Measurements from ENCODE around the gene XCR1. TPM values are rescaled to one million over a fixed set of nuclear protein-coding genes. Genes with fewer than 3 reads are reported as not detected.
"Not testable (repeated sequence)": the region's sequence is repeated elsewhere in the genome, so short reads cannot be mapped to it uniquely, and the experiment has no call there.

XCR1 gene, protein sequence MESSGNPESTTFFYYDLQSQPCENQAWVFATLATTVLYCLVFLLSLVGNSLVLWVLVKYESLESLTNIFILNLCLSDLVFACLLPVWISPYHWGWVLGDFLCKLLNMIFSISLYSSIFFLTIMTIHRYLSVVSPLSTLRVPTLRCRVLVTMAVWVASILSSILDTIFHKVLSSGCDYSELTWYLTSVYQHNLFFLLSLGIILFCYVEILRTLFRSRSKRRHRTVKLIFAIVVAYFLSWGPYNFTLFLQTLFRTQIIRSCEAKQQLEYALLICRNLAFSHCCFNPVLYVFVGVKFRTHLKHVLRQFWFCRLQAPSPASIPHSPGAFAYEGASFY
- under 1 TPM in 1 of 2 donors, not detected in 1; 0.64 TPM for total RNA-seq
- long read RNA-seq: 0 reads

DNA sequence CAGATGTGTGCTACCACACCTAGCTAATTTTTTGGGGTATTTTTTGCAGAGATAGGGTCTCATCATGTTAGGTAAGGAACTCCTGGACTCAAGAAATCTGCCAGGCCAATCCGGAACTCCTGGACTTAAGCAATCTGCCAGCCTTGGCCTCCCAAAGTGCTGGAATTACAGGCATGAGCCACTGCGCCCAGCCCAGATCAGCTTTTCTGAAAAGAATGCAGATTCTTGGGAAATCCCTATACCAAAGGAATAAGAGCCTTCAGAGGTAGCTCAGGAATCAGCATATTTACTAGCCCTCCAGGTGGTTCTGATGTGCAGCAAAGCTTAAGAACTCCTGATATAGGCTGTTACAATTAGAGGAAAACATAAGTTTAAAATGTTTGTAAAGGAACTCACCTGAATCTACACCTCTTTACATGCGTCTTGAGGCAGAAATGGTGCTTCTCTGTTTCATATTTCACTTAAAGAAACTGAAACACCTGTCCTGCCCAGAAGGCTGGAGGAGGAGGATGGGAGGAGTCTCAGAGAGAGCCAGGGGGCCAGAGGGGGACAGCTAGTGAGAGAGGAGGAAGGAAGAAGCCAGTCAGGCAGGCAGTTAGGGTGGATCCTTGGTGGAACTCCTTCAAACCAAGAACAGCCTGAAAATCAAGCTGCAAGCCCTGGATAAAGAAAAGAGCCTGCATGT lies at the start of gene XCR1:
TSS of gene XCR1 (minus strand) at position 463 of the 685 bp plus-strand sequence. CDS start 5,536 bp downstream, outside the sequence.
- ATAC-seq (no peak), DNase-seq (no peak)
- intact Hi-C loops (cut with DNase I, micrococcal nuclease): no loop called here

GRCh38 chr3:46076606-46077005 lies 49.3 kb upstream of the XCR1 start:
- ATAC-seq: no peak
- intact Hi-C loops (cut with DNase I, micrococcal nuclease): loop anchor here (5.0 to 10.0 kb wide), 2 partner anchors 139 to 312 kb away; no protein-coding TSS in a partner anchor
- no peak for DNase-seq

DNA sequence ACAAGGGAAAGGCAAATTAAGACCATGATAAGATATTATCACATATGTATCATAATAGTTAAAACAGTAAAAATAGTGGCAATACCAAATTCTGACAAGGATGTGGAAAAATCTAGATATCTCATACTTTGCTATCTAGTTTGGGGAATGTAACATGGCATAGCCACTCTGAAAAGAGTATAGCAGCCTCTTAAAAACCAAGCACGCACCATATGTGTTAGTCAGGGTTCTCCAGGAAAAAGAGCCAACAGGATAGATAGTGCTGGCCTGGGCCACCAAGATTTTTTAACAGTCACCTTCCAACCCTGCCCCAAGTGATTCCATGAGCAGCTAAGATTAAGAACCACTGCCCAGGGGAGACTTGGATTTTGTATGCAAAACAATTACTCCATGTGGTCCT lies 48.5 kb upstream of the XCR1 start:
- DNase-seq (no peak), ATAC-seq (no peak)
- intact Hi-C loops (cut with DNase I, micrococcal nuclease): loop anchor here (5.0 to 10.0 kb wide), 2 partner anchors 139 to 311 kb away; no protein-coding TSS in a partner anchor

DNA sequence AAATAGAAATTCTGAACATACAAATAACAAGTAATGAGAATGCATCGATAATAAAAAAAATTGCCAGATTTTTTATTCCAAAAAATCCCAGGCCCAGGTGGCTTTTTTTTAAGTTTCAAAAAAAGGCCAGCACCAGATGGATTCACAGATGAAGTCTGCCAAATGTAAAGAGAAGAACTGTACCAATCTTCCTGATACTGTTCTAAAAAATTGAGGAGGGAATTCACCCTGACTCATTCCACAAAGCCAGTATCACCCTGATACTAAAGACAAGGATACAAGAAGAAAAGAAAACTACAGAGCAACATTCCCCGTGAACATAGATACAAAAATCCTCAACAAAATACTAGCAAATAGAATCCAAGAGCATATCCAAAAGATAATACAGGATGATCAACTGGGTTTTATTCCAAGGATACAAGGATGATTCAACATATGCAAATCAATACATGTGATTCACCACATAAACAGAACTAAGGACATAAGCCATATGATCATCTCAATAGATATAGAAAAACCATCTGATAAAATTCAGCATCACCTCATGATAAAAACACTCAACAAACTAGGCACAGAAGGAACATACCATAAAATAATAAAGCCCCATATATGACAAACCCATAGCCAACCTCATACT lies 44.1 kb upstream of the XCR1 start:
- intact Hi-C loops (cut with DNase I, micrococcal nuclease): loop anchor here in 1 of 2 donors (10.0 kb wide), 1 partner anchor 307 kb away; no protein-coding TSS in a partner anchor
- DNase-seq: no peak
- no peak for ATAC-seq

DNA sequence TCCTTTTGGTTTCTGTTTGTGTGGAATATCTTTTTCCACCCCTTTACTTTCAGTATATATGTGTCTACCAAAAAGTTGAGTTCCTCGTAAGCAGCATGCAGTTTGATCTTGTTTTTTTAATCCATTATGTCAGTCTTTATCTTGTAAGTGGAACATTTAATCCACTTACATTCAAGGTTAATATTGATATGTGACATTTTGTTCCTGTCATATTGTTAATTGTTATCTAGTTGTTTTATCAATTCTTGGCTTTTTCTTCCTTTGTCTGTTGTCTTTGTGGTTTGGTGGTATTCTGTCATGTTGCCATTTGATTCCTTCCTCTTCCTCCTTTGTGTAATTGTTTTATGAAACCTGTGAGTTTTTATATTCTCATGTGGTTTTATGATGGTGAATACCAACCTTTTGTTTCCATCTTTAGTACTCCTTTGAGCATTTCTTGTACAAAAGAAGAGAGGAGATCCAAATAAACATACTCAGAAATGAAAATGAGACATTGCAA lies 43.4 kb upstream of the XCR1 start:
- intact Hi-C loops (cut with DNase I, micrococcal nuclease): loop anchor here in 1 of 2 donors (10.0 kb wide), 1 partner anchor 306 kb away; no protein-coding TSS in a partner anchor
- DNase-seq: no peak
- no peak for ATAC-seq

- DNase-seq: no peak
- ATAC-seq: no peak
- intact Hi-C loops (cut with DNase I, micrococcal nuclease): no loop called here
Observed at GRCh38 chr3:46068501-46068900, 41.2 kb upstream of the XCR1 start.

- DNase-seq (no peak), ATAC-seq (no peak)
- intact Hi-C loops (cut with DNase I, micrococcal nuclease): no loop called here
Observed at GRCh38 chr3:46067401-46067800, 40.1 kb upstream of the XCR1 start.

DNA sequence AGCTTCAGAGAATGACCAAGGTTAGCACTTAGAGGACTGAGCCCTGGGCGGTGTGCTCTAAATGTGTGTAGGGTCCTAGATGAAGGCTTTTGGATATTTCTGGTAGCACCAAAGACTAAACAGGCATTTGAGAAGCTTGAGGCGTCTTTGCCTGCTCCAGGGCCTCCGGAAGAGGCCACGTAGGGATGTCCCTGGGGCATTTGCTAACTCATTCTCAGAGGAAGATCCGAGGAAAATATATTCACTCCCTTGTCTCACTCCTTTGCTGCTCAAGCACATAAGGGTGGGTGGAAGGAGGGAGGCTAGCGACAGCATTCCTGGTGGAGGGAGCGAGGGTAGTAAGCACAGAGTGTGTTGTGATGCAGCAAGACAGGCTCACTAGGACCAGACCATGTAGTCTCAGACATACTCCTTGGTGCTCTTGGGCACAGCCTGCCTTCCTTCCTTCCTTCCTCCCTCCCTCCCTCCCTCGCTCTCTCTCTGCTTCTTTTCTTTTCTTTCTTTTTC lies 38.5 kb upstream of the XCR1 start:
- ATAC-seq (no peak), DNase-seq (no peak)
- intact Hi-C loops (cut with DNase I, micrococcal nuclease): no loop called here

DNA sequence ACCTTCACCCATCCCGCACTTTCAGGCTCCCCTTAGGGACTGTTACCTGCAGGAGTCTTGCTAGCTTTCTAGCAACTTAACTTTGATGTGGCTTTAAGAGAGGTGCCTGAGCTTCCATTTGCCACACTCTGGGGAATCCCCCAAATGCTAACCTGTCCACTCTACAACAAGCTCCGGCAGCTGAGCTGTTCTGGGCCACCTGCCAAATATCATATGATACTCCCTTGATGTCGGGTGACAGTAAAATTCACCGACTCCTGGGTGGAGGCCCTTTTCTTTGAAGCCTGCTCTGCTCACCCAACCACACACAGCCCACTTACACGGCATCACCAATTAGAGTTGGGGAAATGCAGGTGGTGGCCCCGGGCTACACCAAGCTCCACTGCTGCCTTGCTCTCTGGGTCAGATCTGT lies 38.0 kb upstream of the XCR1 start:
- intact Hi-C loops (cut with DNase I, micrococcal nuclease): no loop called here
- ATAC-seq (peak; percentile 88), DNase-seq (peak; percentile 34 to 54)

- intact Hi-C loops (cut with DNase I, micrococcal nuclease): no loop called here
- ATAC-seq: no peak
- DNase-seq: no peak
Observed at GRCh38 chr3:46062679-46063078, 35.4 kb upstream of the XCR1 start.

DNA sequence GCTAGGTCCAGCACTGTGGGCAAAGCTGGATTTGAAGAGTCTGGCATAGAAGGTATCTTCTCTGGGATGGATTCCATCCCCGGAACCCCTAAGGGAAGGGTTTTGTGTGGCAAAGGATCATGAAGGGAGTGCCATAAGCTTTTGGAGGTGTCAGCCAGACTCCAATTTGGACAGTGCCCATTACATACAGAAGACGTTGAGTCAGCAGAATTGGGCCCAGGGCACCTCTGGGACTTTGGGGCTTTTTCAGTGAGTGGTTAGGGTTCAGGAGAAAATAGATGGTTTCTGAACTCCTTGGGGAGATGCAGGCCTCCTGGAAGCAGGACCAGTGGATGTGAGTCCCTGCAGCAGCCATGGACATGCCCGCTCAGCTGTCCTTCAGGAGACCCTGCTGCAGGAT lies 34.6 kb upstream of the XCR1 start:
- intact Hi-C loops (cut with DNase I, micrococcal nuclease): no loop called here
- ATAC-seq: no peak
- no peak for DNase-seq

GRCh38 chr3:46061108-46061720 lies 33.9 kb upstream of the XCR1 start:
- DNase-seq (no peak), ATAC-seq (no peak)
- intact Hi-C loops (cut with DNase I, micrococcal nuclease): no loop called here

DNA sequence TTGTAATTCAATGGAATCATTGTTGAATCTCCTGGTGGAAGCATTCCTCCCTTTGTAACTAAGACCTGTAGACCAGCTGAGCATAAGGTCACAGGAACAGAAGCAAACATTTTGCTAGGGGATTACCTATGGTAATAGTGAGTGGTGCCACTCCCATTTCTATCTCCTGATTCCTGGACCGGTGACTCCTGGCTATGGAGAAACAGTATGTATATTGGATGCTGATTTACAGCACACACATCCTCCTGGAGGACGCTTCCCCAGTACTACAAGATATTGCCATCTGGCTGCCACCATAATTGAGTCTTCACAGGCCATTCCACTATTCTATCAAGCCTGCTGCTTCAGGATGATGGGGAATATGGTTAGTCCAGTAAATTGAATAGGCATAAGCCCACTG lies 33.3 kb upstream of the XCR1 start:
- intact Hi-C loops (cut with DNase I, micrococcal nuclease): no loop called here
- DNase-seq (no peak), ATAC-seq (no peak)

GRCh38 chr3:46059432-46059831 lies 32.1 kb upstream of the XCR1 start:
- no peak for ATAC-seq

DNA sequence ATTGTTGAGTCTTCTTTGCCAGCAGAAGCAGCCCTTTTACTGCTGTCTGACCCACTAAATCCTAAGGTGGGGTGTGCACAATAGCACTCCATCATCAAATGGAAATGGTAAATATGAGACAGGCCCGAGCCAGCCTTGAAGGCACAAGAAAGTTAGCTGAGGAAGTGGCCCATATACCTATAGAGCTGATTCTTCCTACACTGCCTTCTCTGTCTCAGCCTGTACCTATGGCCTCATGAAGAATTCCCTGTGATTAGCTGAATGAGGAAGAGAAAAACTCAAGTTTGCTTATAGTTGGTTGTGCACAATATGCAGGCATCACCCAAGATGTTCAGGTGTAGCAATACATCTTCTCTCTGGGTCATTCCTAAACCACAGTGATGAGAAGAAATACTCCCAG lies 31.7 kb upstream of the XCR1 start:
- intact Hi-C loops (cut with DNase I, micrococcal nuclease): no loop called here
- no peak for DNase-seq
- no peak for ATAC-seq

More at GRCh38 chr3:46059432-46059831, 32.1 kb upstream of the XCR1 start:
- intact Hi-C loops (cut with DNase I, micrococcal nuclease): no loop called here
- no peak for DNase-seq

- intact Hi-C loops (cut with DNase I, micrococcal nuclease): no loop called here
- DNase-seq (no peak), ATAC-seq (no peak)
Observed at GRCh38 chr3:46057716-46058115, 30.4 kb upstream of the XCR1 start.

DNA sequence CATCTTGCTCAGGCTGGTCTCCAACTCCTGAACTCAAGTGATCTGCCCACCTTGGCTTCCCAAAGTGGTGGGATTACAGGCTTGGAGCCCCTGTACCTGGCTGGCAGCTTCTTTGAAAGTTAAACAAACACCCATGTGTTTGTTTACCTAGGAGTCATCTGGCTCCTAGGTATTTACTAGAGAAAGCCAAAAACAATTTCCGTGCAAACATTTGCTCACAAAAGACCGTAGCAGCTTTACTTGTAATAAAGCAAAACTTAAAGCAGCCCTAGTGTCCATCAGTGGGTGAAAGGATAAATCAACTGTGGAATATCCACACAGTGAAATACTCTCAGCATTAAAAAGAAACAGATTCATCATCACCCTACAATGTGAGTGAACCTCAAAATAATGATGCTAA lies 29.4 kb upstream of the XCR1 start:
- intact Hi-C loops (cut with DNase I, micrococcal nuclease): no loop called here
- DNase-seq: no peak

GRCh38 chr3:46053761-46054515 lies 26.7 kb upstream of the XCR1 start:
- intact Hi-C loops (cut with DNase I, micrococcal nuclease); ATAC-seq; DNase-seq: not testable (repeated sequence)

More for the DNA sequence above, 29.4 kb upstream of the XCR1 start:
- no peak for ATAC-seq

Measured in left colon (tissue), 2 donors.